ENCODE data around the gene LKAAEAR1.
"Not testable (repeated sequence)": the region's sequence is repeated elsewhere in the genome, so short reads cannot be mapped to it uniquely, and the experiment has no call there.

LKAAEAR1 gene, protein sequence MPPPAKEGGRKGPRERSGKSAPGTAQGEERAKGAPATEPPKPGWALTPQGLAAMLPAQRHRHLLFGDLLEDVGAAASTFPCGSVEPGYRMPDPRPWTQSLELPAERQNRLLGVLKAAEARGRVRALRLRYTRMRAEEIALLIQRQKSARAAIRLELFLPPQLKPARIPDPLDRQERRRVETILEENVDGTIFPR

DNA sequence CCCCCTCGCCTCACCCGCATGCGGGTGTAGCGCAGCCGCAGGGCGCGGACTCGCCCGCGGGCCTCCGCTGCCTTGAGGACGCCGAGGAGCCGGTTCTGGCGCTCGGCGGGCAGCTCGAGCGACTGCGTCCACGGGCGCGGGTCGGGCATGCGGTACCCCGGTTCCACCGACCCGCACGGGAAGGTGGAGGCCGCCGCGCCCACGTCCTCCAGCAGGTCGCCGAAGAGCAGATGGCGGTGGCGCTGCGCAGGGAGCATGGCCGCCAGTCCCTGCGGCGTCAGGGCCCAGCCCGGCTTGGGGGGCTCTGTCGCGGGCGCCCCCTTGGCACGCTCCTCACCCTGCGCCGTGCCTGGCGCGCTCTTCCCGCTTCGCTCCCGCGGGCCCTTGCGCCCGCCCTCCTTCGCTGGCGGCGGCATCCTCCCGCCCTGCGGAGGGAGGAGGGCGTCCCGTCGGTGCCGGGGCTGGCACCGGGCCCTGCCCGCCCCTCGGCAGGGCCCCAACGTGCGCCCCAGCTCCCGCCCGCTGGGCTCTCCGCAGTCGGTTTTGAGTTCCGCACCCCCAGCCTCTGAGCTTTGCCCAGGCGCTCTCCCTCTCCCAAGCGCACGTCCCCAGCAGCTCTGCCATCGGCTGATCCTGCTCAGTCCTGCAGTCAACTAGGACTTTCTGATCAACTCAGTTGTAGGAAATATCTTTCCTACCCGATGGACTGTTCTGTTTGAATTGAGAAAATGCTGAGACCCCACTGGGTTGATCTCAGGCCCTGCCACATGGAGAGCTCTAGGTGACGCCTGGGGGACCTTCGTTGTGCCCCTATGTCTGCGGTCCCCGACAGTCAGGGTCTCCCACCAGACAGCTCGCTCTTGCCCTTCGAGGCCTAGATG lies at the start of gene LKAAEAR1:
LKAAEAR1 (minus strand) TSS at position 595 of the 881 bp plus-strand sequence; CDS start at position 416, 179 bp downstream.
- no peak for DNase-seq

DNA sequence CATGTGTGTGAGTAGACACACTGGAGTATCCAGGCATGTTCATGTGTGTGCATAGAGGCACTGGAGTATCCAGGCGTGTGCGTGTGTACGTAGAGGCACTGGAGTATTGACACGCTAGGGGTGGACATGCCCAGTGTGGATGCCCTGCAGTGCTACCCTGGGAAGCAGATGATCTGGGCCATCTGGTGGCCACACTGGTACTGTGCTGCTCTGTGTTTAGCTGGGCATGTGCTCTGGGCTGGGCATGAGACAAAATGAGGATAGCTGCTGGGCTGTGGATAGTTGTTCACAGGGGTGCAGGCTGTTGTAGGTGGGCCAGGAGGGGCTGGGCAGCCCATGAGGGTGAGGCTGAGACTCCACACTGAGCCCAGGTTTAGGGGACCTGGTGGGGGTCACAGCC lies 47.2 kb upstream of the LKAAEAR1 start:
- no peak for DNase-seq

DNA sequence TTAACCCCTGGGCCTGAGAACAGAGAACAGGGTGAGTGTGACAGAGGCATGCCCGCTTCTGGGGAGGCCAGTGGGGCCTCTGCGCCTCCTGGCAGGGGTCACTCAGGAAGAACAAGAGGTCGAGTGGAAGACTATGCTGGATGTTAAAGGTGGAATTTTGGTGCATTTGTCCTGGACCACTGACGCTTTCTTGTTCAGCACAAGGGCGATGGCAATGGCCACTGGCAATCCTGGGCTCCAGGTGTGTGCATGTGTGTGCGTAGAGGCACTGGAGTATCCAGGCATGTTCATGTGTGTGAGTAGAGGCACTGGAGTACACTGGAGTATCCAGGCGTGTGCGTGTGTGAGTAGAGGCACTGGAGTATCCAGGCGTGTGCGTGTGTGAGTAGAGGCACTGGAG lies 46.7 kb upstream of the LKAAEAR1 start:
- no peak for DNase-seq

DNA sequence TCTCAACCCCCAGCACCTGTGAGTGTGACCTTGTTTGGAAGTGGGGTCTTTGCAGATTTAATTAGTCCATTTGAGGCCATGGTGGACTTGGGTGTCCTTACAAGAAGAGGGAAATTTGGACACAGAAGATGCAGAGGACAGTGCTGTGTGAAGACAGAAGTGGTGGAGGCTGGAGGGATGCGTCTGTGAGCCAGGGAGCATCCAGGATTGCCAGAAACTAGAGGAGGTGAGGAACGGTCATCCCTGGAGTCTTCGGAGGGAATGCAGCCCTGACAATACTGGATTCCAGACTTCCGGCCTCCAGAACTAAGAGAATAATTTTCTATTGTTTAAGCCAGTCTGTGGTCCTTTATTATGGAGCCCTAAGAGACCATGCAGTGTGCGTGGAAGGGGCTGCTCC lies 46.1 kb upstream of the LKAAEAR1 start:
- no peak for DNase-seq

DNA sequence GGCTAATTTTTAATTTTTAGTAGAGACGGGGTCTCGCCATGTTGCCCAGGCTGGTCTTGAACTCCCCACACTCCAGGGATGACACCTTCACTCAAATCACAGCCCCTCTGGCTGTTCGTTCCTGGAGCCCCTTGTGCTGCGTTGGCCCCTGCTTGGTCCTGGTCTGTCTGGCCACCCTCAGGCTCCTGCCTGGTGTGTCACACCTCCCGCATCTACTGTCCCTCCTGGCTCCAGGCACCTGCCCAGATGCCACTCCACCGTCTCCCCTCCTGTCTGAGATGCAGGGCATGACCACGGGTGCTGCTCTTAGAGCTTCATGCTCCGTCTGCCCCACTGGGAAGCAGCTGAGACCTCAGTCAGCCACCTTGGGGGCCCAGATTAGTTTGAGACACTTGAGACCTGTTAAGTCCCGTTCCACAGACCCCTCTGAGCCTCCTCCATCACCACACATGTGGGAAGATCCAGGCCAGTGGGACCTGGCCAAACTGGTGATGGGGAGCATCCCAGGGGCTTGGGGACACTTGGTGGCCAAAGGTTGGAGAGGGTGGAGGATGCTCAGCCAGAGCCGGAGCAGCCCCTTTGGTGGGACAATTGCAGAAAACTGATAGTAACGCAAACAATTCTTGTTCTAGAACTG lies 45.1 kb upstream of the LKAAEAR1 start:
- no peak for DNase-seq

DNA sequence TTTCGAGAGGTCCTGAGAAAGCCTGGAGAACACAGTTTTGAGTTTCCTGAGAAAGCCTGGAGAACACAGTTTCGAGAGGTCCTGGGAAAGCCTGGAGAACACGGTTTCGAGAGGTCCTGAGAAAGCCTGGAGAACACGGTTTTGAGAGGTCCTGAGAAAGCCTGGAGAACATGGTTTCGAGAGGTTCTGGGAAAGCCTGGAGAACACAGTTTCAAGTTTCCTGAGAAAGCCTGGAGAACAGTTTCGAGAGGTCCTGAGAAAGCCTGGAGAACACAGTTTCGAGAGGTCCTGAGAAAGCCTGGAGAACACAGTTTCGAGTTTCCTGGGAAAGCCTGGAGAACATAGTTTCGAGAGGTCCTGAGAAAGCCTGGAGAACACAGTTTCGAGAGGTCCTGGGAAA lies 39.3 kb upstream of the LKAAEAR1 start:
- DNase-seq: not testable (repeated sequence)

DNA sequence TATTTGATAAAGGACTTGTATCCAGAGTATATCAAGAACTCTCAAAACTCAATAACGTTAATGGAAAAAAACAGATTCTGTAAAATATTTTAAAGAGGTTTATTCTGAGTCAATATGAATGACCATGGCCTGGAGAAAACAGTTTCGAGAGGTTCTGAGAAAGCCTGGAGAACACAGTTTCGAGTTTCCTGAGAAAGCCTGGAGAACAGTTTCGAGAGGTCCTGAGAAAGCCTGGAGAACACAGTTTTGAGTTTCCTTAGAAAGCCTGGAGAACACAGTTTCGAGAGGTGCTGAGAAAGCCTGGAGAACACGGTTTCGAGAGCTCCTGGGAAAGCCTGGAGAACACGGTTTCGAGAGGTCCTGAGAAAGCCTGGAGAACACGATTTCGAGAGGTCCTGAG lies 38.7 kb upstream of the LKAAEAR1 start:
- not testable (repeated sequence) for DNase-seq

DNA sequence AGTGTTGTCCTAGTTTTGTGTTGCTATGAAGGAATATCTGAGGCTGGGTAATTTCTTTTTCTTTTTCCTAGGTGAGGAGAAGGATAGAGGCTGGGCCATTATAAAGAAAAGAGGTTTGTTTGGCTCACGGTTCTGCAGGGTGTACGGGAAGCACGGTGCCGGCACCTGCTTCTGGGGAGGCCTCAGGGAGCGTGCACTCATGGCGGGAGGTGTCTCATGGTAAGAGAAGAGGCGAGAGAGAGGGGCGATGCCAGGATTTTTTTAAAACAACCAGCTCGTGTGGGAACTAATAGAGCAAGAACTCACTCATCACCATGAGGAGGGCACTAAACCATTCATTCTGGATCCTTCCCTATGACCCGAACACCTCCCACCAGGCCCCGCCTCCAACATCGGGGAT lies 37.4 kb upstream of the LKAAEAR1 start:
- no peak for DNase-seq

DNA sequence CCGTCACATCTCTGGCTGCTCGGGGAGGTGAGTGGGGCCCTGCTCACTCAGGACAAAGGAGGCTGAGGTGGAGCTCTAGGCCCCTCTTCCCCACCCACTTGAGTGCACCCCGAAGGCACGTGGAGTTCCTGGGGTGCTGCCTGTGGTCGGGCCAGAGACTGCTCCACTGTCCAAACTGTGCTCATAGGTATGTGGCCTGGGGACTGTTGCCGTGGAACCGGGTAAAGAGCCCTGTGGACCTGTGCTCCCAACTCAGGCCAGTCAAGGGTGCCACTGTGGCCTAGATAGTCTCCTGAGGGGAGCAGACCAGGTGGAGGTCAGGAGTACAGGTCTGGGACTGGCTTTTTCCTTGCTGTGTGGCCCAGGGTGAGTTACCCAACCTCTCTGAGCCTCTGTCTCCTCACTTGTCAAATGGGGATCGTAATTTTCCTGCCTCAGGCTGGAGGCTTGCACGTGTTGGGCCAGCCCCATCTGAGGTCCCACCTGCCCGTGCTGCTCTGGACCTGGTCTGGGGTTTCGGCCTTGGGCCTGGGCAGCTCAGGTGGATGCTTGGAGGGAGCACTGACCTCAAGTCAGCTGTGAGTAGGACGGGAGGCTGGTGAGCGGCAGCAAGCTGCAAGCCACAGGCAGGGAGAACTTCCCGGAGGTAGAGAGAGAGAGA lies 35.6 kb upstream of the LKAAEAR1 start:
- DNase-seq: no peak

DNA sequence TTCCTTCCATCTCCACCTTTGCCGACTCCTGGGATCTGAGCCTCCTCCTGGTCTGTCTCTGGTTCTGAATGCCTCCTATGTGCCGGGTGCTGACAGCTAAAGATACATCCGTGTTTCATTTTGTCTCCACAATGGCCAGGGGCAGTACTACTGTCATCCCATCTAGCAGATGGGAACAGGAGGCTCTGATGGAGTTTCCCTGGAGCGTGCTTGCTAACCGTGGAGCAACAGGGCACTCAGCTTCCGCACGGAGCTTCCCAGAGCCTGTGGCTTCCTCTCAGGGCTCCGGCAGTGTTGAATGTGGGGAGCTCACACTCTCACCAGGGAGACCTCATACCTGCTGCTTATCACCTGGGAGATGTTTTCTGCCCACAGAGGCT lies 35.1 kb upstream of the LKAAEAR1 start:
- DNase-seq: no peak

DNA sequence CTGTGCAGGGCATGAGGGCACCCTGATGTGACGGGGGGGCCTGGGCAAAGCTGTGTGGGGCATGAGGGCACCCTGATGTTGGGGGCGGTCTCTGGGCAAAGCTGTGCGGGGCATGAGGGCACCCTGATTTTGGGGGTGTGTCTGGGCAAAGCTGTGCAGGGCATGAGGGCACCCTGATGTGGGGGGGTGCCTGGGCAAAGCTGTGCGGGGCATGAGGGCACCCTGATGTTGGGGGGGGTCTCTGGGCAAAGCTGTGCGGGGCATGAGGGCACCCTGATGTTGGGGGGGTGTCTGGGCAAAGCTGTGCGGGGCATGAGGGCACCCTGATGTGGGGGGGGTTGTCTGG lies 33.2 kb upstream of the LKAAEAR1 start:
- not testable (repeated sequence) for DNase-seq

DNA sequence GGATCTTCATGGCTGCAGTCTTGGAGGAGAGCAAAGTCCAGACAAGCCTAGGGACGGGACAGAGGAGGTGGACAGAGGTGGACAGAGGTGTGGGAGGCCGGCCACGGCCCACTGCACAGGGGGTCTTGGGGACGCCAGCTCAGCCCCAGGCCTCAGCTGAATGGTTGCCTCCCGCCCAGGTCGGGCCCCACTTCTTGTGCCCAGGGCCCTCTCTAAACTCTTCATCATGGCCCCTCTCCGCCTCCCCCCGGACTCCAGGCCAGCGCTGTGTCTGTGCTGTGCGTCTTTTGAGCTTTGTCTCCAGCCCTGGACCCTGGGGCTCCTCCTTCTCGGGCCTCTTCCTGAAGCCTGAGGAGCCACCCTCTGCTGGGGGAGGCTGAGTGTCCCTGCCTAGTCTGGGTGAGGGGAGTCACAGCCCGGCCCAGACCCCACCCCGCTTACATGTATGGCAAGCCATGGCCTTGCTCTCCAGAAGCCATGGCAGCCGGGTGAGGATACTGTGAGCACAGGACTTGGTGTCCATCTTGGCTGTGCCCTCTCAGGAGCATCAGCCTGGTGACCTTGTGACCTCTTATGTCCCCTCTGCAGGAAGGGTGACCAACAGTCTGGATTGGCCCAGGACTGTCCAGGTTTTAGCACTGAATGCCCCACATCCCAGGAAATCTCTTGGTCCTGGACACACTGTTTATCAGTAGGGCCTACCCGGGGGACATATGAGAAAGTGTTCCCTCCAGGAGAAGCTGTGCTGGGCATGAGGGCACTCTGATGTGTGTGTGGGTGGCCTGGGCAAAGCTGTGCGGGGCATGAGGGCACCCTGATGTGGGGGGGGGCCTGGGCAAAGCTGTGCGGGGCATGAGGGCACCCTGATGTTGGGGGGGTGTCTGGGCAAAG lies 32.6 kb upstream of the LKAAEAR1 start:
- DNase-seq: no peak

DNA sequence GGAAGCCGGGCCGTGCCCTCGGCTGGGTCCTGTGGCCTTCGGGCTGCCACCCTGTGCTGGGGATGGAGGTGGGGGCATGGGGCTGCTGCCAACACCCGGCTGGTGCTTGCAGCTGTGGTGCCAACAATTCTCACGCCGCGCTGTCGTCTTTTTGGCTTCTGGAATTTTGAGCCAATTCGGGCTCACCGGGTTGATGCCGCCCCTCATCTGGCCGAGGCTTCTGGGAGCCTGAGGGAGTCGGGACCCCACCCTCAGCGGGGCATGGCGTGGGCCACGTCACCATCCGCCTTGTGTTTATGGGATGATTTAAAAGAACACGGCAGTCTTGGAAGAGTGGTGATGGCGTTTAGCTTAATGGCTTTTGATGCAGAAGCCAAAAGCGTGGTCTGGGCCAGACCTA lies 31.8 kb upstream of the LKAAEAR1 start:
- no peak for DNase-seq

DNA sequence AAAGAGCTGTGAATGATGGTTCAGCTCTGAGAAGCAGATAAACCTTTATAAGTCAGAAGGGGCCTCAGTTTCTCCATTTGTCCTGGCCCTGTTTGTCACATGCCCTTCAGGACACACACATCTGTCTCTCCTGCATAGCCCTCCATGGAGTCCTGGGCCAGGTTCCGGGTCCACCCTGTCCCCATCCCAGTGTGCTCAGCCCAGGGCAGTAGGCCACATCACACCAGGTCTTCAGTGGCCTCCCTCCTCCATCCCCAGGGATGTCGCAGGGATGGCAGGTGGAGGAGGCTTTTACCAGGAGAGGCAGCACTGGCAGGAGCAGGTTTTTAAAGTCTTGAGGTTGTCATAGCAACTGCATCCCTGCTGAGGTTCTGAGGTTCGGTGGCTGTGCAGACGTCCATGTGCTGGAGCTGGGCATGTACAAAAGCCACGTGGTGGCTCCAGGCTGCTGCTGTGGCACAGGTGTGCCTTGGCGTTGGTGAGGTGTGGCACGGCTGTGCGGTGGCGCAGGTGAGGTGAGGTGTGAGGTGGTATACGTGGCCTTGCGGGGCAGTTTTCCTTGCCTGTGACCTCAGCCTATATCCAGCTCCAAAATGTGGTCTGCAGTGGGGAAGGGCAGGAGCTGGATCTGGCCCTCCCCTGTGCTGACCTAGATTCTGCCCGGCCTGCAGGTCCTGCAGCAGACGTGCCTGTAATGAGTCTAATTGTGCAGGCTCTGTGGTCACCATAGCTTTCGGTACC lies 31.1 kb upstream of the LKAAEAR1 start:
- DNase-seq: no peak

DNA sequence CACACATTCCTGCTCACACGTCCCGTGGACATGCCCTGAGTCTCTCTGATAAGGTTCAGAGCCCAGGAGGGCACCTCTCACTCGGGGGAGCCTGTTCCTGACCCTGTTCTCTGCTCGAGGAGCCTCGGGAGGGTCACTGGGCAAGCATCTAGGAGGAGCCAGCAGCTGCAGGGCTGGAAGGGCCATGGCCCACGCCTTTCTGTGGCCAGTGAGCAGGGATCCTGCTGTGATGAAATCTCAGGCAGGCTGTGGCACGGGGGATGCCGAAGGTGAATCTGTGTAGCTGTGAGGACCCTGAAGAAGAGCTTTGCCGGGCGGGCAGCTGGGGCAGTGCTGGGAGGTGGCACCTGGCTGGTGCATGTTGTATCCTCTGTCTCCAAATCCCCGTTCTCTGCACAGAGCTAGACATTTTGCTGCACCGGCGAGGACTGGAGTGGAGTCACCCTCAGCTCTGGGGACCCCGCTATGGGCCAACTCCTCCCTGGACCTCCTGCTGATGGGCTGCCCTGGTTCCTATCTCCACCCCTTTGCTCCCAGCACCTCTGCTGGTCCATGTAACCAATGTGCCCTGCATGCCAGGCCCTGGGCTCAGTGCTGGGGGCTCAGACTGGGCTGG lies 30.3 kb upstream of the LKAAEAR1 start:
- no peak for DNase-seq

DNA sequence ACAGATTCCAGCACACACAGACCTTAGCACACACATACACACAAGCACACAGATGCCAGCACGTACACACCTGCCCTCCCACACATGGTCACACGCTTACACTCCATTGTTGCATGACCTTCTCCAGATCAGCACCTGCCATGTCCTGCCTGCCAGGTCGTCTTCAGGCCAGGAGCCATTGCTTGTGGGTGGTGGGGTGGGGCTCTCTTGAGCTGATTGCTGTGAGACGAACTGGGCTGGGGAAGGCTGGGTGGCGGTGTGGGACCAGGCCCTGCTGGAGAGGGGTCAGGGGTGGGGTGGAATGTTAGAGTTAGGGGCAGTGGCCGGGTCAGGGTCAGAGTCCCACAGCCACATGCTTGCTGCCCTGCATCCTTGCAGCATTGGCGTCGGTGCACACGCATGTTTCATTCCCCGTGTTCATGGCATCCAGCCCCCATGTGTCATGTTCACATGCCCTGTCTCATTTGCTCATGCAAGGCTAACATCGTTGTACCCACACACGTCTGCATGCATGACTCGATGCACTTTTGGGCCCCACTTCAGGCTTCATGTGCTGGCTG lies 29.7 kb upstream of the LKAAEAR1 start:
- DNase-seq: no peak

DNA sequence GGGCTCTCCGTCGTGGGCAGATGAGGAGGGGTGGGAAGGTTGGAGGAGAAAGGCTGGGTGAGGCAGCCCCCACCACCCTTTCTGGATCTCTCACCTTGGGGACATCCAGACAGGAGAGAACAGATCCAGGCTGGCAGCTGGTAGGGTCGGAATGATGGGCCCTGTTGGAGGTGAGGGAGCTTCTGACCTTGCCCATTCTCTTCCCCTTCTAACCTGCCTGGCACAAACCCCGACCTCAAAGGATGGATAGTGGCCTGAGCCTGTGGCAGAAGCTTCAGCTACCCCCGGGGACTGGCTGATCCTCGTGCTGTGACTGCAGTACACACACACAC lies 29.2 kb upstream of the LKAAEAR1 start:
- no peak for DNase-seq

DNA sequence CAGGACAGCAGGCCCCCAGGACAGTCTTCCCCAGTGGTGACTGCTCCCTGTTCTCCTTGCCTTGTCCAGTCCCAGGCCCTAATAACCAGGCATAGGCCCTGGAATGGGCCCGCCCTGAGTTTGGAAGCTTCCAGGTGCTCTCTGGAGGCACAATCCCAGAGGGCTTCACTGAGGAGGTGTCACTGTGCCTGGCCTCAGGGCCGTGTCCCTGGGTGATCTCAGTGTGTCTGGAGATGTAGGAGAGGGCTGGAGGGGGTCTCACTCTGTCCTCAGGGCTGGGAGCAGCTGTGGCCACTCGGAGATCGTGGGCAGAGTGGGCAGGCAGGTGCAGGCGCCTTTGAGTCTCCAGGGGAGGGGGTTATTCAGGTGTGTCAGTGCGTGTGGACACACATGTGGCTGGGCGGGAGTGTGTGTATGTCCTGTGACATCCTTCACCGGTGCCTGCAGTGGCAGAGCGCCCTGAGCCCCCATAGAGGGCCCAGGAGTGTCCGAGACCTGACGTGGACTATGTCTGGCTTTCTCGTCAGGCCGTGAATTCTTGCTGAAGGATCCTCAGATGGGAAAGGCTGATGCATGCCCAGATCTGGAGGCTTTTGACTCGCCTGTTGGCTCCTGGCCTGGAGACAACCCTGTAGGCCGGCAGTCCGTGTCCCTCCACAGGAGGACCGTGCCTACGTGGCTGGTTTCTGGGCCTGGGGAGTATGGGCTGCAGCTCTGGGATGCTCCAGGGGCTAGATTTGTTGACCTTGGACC lies 28.7 kb upstream of the LKAAEAR1 start:
- DNase-seq: no peak

DNA sequence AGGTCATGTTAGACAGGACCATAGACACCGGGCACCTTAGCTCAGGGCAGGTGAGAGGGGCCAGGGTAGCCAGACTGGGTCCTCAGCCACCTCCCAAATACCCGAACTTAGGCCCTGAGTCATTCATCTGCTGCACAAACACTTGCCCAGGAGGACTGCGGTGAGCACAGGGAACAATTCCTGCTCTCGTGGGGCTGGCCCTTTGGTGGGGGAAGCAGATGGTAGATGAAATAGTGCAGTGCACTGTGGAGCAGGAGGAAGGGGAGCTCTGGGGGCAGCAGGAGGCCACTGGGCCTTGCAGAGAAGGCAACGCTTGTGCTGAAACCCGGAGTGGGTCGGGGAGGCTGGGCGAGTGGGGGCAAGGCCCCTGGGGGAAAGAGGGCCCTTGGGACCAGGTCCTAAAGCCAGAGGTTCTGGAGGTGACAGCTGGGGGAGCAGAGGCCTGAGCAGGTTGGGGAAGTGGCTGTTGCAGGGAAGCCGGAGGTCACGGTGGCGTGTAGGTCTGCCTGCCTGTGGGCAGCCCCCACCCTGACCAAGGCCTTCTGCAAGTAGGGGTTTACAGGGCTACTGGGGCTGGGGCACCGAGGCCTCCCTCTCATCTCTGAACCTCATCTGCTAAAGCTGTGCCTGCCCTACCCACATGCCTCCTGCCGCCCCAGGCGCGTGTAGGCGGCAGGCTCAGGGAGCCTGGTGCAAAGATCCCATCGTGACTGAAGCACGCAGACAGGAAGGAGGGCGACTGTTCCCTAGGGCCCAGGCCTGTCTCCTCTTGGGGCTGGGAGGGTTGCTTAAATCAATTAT lies 27.8 kb upstream of the LKAAEAR1 start:
- DNase-seq: no peak
